ENCODE data around the gene PLD1.

Gene PLD1

DNA sequence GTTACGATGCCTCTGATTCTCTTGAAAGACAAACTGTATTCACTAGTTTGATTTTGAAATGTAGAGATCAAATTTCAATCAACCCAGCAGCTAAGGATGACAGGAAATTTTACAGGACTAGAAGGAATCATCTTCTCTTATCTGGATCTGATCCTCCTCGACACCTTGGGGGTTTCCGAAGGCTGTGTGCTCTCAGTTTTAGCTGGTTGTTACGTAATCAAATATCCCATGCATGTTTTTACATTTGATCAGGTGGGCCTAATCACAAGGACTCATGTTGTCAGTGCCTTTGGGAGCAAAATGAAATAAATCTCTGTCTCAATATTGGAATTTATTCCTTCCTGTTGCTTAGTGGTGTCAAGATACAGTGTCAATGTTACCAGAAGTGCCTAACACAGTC, 208.2 kb downstream of the PLD1 start:
- no peaks in the 10 kb centered on the region for H3K36me3 ChIP-seq (ENCODE audit: control insufficient read depth, insufficient read depth, low read length)
- no peak overlapping the region for H4K8ac ChIP-seq (ENCODE audit: low read depth, low read length)
- no peaks in the 10 kb centered on the region for H3K27me3 ChIP-seq (ENCODE audit: insufficient read depth, low read length, poor library complexity)
- H3K4me2 ChIP-seq (ENCODE audit: low read length), result no peak overlapping the region
- H2BK15ac ChIP-seq (replicated peaks; ENCODE audit: low read depth), result no peak overlapping the region
- H3K9ac ChIP-seq (ENCODE audit: low read length), result no peak overlapping the region
- H2AK5ac ChIP-seq (ENCODE audit: low read length), result no peak overlapping the region
- H3K27ac ChIP-seq (ENCODE audit: low read depth, low read length), result no peak overlapping the region
- no peak overlapping the region for H2BK120ac ChIP-seq (ENCODE audit: low read depth, low read length)
- H2BK5ac ChIP-seq (ENCODE audit: low read length), result no peak overlapping the region
- no peaks in the 10 kb centered on the region for H3K4me1 ChIP-seq (ENCODE audit: control insufficient read depth, low read depth, low read length)
- no peak overlapping the region for H3K18ac ChIP-seq (ENCODE audit: low read length)
- no peak for DNase-seq
- no peaks in the 10 kb centered on the region for H3K79me2 ChIP-seq (ENCODE audit: control insufficient read depth, insufficient read depth, low read length)
- no peak overlapping the region for H4K5ac ChIP-seq (ENCODE audit: low read length)
- no peaks in the 10 kb centered on the region for H3K79me1 ChIP-seq (ENCODE audit: low read length)
- no peak overlapping the region for H3K4me3 ChIP-seq (ENCODE audit: low read length)
- H3K56ac ChIP-seq (ENCODE audit: low read length), result no peak overlapping the region
- H3K4ac ChIP-seq (ENCODE audit: low read depth, low read length), result no peak overlapping the region
- WGBS (ENCODE audit: extremely low coverage, insufficient coverage, low lambda C conversion rate), result no CpG with 5 or more reads among the region's 4 CpGs
- H3K23ac ChIP-seq (ENCODE audit: low read length), result no peak overlapping the region

DNA sequence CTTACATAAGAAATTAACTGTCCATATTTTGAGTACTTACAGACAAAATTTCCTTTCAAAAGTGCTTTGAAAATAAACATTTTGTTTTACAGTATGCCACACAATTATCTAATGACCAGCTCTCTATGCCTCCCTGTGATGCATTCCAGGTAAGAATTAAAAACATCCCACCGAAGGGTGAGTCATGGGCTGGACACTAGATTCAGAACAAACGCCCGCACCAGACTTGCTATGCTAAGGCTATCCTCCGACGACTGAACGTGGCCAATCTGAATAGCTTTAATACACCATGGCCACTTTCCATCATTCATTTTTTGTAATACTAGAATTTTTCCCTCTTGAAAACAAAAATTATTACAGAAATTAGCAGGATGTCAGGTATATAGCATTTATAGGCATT, 210.3 kb downstream of the PLD1 start:
- no peak overlapping the region for H3K9ac ChIP-seq (ENCODE audit: low read length)
- H3K56ac ChIP-seq (ENCODE audit: low read length), result no peak overlapping the region
- no peak overlapping the region for H3K4me2 ChIP-seq (ENCODE audit: low read length)
- H2BK5ac ChIP-seq (ENCODE audit: low read length), result no peak overlapping the region
- no peak for DNase-seq
- no peaks in the 10 kb centered on the region for H3K27me3 ChIP-seq (ENCODE audit: insufficient read depth, low read length, poor library complexity)
- H3K23ac ChIP-seq (ENCODE audit: low read length), result no peak overlapping the region
- H3K18ac ChIP-seq (ENCODE audit: low read length), result no peak overlapping the region
- no CpG with 5 or more reads among the region's 6 CpGs for WGBS (ENCODE audit: extremely low coverage, insufficient coverage, low lambda C conversion rate)
- no peak overlapping the region for H2AK5ac ChIP-seq (ENCODE audit: low read length)
- no peak overlapping the region for H2BK15ac ChIP-seq (replicated peaks; ENCODE audit: low read depth)
- H3K27ac ChIP-seq (ENCODE audit: low read depth, low read length), result no peak overlapping the region
- no peaks in the 10 kb centered on the region for H3K36me3 ChIP-seq (ENCODE audit: control insufficient read depth, insufficient read depth, low read length)
- no peak overlapping the region for H3K4ac ChIP-seq (ENCODE audit: low read depth, low read length)
- no peaks in the 10 kb centered on the region for H3K4me1 ChIP-seq (ENCODE audit: control insufficient read depth, low read depth, low read length)
- H3K79me2 ChIP-seq (ENCODE audit: control insufficient read depth, insufficient read depth, low read length), result no peaks in the 10 kb centered on the region
- H4K8ac ChIP-seq (ENCODE audit: low read depth, low read length), result no peak overlapping the region
- no peaks in the 10 kb centered on the region for H3K79me1 ChIP-seq (ENCODE audit: low read length)
- no peak overlapping the region for H4K5ac ChIP-seq (ENCODE audit: low read length)
- no peak overlapping the region for H3K4me3 ChIP-seq (ENCODE audit: low read length)
- H2BK120ac ChIP-seq (ENCODE audit: low read depth, low read length), result no peak overlapping the region

DNA sequence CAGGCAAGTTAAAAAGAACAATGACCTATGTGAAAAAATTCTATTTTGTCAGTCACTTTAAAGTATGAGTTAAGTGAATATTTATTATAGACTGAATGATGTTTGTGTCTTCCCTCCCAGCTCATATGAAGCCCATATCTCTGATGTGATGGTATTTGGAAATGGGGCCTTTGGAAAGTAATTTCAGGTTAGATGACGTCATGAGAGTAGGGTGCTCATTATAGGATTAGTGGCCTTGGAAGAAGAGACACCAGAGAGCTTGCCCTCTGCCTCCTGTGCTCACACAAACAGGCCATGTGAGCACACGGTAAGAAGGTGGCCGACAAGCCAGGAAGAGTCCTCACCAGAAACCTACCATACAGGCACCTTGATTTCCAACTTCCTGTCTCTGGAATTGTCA, 211.3 kb downstream of the PLD1 start:
- Histone ChIP-seq H3K18ac (ENCODE audit: low read length) (no peak overlapping the region), H3K4ac (ENCODE audit: low read depth, low read length) (no peak overlapping the region), H3K36me3 (ENCODE audit: control insufficient read depth, insufficient read depth, low read length) (no peaks in the 10 kb centered on the region), H4K5ac (ENCODE audit: low read length) (no peak overlapping the region), H3K4me1 (ENCODE audit: control insufficient read depth, low read depth, low read length) (no peaks in the 10 kb centered on the region), H3K23ac (ENCODE audit: low read length) (no peak overlapping the region), H3K9ac (ENCODE audit: low read length) (no peak overlapping the region), H3K79me2 (ENCODE audit: control insufficient read depth, insufficient read depth, low read length) (no peaks in the 10 kb centered on the region), H3K4me3 (ENCODE audit: low read length) (no peak overlapping the region), H3K56ac (ENCODE audit: low read length) (no peak overlapping the region), H3K79me1 (ENCODE audit: low read length) (no peaks in the 10 kb centered on the region), H3K4me2 (ENCODE audit: low read length) (no peak overlapping the region), H2BK15ac (replicated peaks; ENCODE audit: low read depth) (no peak overlapping the region), H4K8ac (ENCODE audit: low read depth, low read length) (no peak overlapping the region), H3K27me3 (ENCODE audit: insufficient read depth, low read length, poor library complexity) (no peaks in the 10 kb centered on the region), H3K27ac (ENCODE audit: low read depth, low read length) (no peak overlapping the region), H2BK120ac (ENCODE audit: low read depth, low read length) (no peak overlapping the region), H2BK5ac (ENCODE audit: low read length) (no peak overlapping the region), H2AK5ac (ENCODE audit: low read length) (no peak overlapping the region)
- no peak for DNase-seq
- WGBS (ENCODE audit: extremely low coverage, insufficient coverage, low lambda C conversion rate), result no CpG with 5 or more reads among the region's 3 CpGs

DNA sequence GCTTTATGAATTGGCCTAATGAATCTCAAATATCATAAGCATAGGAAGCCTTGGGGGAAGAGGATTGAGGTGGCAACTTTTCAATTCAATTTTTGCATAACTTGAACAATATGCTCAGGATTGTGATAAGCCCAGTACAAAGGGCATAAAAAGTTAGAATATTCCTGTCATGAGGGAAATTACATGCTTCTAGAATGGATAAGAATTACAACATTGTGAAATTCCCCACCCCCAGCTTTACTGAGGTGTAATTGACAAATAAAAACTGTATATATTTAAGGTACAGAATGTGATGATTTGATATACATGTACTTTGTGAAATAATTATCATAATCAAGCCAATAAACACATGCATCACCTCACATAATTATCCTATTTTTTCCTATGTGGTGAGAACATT, 217.5 kb downstream of the PLD1 start:
- H2BK120ac ChIP-seq (ENCODE audit: low read depth, low read length), result no peak overlapping the region
- no peak overlapping the region for H3K4ac ChIP-seq (ENCODE audit: low read depth, low read length)
- H3K56ac ChIP-seq (ENCODE audit: low read length), result no peak overlapping the region
- no peaks in the 10 kb centered on the region for H3K79me1 ChIP-seq (ENCODE audit: low read length)
- DNase-seq, result no peak
- H3K4me3 ChIP-seq (ENCODE audit: low read length), result no peak overlapping the region
- no peaks in the 10 kb centered on the region for H3K79me2 ChIP-seq (ENCODE audit: control insufficient read depth, insufficient read depth, low read length)
- no peak overlapping the region for H2BK15ac ChIP-seq (replicated peaks; ENCODE audit: low read depth)
- H3K27ac ChIP-seq (ENCODE audit: low read depth, low read length), result no peak overlapping the region
- no peaks in the 10 kb centered on the region for H3K27me3 ChIP-seq (ENCODE audit: insufficient read depth, low read length, poor library complexity)
- no peak overlapping the region for H3K18ac ChIP-seq (ENCODE audit: low read length)
- H4K8ac ChIP-seq (ENCODE audit: low read depth, low read length), result no peak overlapping the region
- H3K36me3 ChIP-seq (ENCODE audit: control insufficient read depth, insufficient read depth, low read length), result no peaks in the 10 kb centered on the region
- H4K5ac ChIP-seq (ENCODE audit: low read length), result no peak overlapping the region
- no peak overlapping the region for H3K4me2 ChIP-seq (ENCODE audit: low read length)
- no peaks in the 10 kb centered on the region for H3K4me1 ChIP-seq (ENCODE audit: control insufficient read depth, low read depth, low read length)
- H3K9ac ChIP-seq (ENCODE audit: low read length), result no peak overlapping the region
- H2BK5ac ChIP-seq (ENCODE audit: low read length), result no peak overlapping the region
- no peak overlapping the region for H2AK5ac ChIP-seq (ENCODE audit: low read length)
- no peak overlapping the region for H3K23ac ChIP-seq (ENCODE audit: low read length)

DNA sequence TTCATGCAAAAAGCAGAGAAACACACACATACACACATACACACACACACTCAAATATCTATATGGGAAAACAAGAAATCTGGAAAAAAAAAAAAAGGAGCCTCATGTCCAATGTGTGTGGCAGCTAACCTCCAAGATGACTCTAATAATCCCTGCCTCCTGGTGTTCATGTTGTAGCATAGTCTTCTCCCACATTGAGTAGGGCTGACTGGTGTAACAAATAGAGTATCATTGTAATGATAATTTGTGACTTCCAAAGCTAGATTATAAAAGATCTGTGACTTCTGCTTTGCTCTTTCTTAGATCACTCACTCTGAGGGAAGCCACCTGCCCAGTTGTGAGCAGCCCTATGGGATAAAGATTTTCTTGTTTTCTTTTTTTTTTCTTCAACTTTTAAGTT, 219.2 kb downstream of the PLD1 start:
- H3K9ac ChIP-seq (ENCODE audit: low read length), result no peak overlapping the region
- no peak overlapping the region for H3K27ac ChIP-seq (ENCODE audit: low read depth, low read length)
- H2BK15ac ChIP-seq (replicated peaks; ENCODE audit: low read depth), result no peak overlapping the region

DNA sequence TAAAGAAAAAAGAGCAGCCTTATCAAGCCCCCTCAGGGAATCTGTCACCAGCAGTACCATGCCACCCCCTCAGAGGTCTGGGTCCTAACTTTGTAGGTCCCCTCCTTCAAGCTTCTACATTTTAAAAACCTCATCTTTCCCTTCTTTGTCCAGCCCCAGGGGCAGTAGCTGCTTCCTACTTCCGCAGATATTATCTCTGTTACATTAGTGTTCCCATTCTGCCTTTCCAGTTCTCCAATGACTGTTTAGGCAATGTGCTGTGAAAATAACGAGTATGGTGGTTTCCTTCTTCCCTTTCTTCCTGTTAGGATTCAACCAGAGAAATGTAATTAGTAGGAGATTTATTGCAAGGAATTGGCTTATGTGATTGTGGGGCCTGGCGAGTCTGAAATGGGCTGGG, 224.0 kb downstream of the PLD1 start:
- H3K23ac ChIP-seq (ENCODE audit: low read length), result no peak overlapping the region
- H3K4me1 ChIP-seq (ENCODE audit: control insufficient read depth, low read depth, low read length), result no peaks in the 10 kb centered on the region
- H2BK15ac ChIP-seq (replicated peaks; ENCODE audit: low read depth), result no peak overlapping the region
- H3K79me1 ChIP-seq (ENCODE audit: low read length), result no peaks in the 10 kb centered on the region
- no peak overlapping the region for H3K56ac ChIP-seq (ENCODE audit: low read length)
- H4K8ac ChIP-seq (ENCODE audit: low read depth, low read length), result no peak overlapping the region
- no peak overlapping the region for H4K5ac ChIP-seq (ENCODE audit: low read length)
- H3K4ac ChIP-seq (ENCODE audit: low read depth, low read length), result no peak overlapping the region
- no peaks in the 10 kb centered on the region for H3K36me3 ChIP-seq (ENCODE audit: control insufficient read depth, insufficient read depth, low read length)
- no peak for DNase-seq
- H3K27me3 ChIP-seq (ENCODE audit: insufficient read depth, low read length, poor library complexity), result no peaks in the 10 kb centered on the region
- H3K79me2 ChIP-seq (ENCODE audit: control insufficient read depth, insufficient read depth, low read length), result no peaks in the 10 kb centered on the region
- H2BK120ac ChIP-seq (ENCODE audit: low read depth, low read length), result no peak overlapping the region
- H3K9ac ChIP-seq (ENCODE audit: low read length), result no peak overlapping the region
- H2AK5ac ChIP-seq (ENCODE audit: low read length), result no peak overlapping the region
- H3K4me3 ChIP-seq (ENCODE audit: low read length), result no peak overlapping the region
- H3K27ac ChIP-seq (ENCODE audit: low read depth, low read length), result no peak overlapping the region
- no peak overlapping the region for H2BK5ac ChIP-seq (ENCODE audit: low read length)
- H3K4me2 ChIP-seq (ENCODE audit: low read length), result no peak overlapping the region
- no peak overlapping the region for H3K18ac ChIP-seq (ENCODE audit: low read length)
- WGBS (ENCODE audit: extremely low coverage, insufficient coverage, low lambda C conversion rate), result no CpG with 5 or more reads among the region's 3 CpGs

More for the DNA sequence above, 219.2 kb downstream of the PLD1 start:
- no peaks in the 10 kb centered on the region for H3K4me1 ChIP-seq (ENCODE audit: control insufficient read depth, low read depth, low read length)
- H2BK5ac ChIP-seq (ENCODE audit: low read length), result no peak overlapping the region
- no peak overlapping the region for H4K5ac ChIP-seq (ENCODE audit: low read length)
- no peaks in the 10 kb centered on the region for H3K79me1 ChIP-seq (ENCODE audit: low read length)
- H4K8ac ChIP-seq (ENCODE audit: low read depth, low read length), result no peak overlapping the region
- H3K36me3 ChIP-seq (ENCODE audit: control insufficient read depth, insufficient read depth, low read length), result no peaks in the 10 kb centered on the region
- no peak overlapping the region for H3K4ac ChIP-seq (ENCODE audit: low read depth, low read length)
- H3K4me3 ChIP-seq (ENCODE audit: low read length), result no peak overlapping the region
- no peak overlapping the region for H2BK120ac ChIP-seq (ENCODE audit: low read depth, low read length)
- no peak overlapping the region for H3K4me2 ChIP-seq (ENCODE audit: low read length)
- DNase-seq, result no peak
- no peak overlapping the region for H2AK5ac ChIP-seq (ENCODE audit: low read length)
- H3K56ac ChIP-seq (ENCODE audit: low read length), result no peak overlapping the region
- no peaks in the 10 kb centered on the region for H3K27me3 ChIP-seq (ENCODE audit: insufficient read depth, low read length, poor library complexity)
- H3K79me2 ChIP-seq (ENCODE audit: control insufficient read depth, insufficient read depth, low read length), result no peaks in the 10 kb centered on the region
- no peak overlapping the region for H3K23ac ChIP-seq (ENCODE audit: low read length)
- H3K18ac ChIP-seq (ENCODE audit: low read length), result no peak overlapping the region

Data from mesendoderm (in vitro differentiated cells).